Subcutaneous adipose tissue (tissue), 4 donors: ENCODE data around the gene PSKH1. TPM values are rescaled to one million over a fixed set of nuclear protein-coding genes. Genes with fewer than 3 reads are reported as not detected.

Experiments used
- CTCF ChIP-seq: fragments of 450-650 bp; IDR thresholded peaks from one replicate; pipeline ENCODE4 v1.5.1; 2016; ENCODE audit warnings: low read depth, mild to moderate bottlenecking, control low read depth, antibody characterized with exemption, moderate library complexity
- total RNA-seq, 4 donors: library from RNA; depleted of rRNA; stranded (reverse); fragments of >200 nt; gene quantifications; one replicate each; pipeline ENCODE4 v1.1.0, GENCODE V29; 2016

The PSKH1 gene
- total RNA-seq, 4 donors from 2014 or later, result 7.0 to 28.4 (median 10.9) TPM

DNA sequence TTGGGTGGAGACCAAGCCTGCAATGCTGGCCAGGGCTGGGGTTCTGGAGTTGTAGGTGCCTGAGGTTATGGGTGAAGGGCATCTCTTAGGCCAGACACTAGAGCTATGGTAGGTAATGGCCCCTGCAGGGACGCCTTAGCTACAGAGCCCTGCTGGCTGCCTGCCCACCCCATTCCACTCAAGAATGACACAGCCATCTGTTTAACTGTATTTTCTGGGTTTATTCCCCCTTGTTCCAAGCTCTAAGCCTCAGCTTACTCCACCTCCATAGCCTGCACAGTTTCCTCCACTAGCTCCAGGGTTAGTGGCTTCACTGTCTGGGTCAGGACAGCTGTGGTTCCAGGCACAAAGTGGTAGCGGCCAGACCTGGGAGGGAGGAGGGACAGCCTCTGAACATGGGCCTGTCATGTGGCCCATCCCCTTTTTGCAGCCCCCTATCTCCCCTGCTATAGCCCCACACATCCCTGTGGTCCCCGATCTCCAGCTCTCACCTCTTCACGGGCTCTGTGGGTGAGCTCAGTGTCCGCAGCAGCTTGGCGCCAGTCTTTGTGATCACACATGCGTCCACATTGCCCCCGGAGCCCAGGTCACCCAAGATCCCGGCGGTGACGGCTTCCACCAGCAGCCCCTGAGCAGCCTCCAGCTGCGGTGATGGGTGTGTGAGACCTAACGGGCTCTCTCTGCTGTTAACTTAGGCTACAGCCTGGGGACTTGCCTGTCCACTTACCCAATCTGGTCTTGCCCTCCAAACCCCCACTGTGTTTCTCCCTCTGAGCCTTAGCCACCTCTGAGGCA is 41.4 kb downstream of the PSKH1 start:
- no peak for TF ChIP-seq CTCF

DNA sequence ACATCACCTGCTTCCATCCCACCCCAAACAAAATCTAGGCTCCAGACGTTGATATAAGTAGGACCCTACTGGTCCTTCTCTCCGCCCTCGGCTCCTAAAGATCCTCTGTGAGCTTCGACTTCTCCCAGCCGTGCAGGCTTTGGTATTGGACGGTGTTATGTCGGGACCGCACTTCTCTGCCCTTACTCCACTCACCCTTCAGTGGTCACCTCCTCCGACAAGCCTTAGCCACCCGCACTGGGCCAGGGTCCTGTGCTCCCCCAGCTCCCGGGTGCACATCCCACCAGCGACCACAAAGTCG is 42.0 kb downstream of the PSKH1 start:
- no peak for TF ChIP-seq CTCF

- no peak for TF ChIP-seq CTCF
Measured at GRCh38 chr16:67935402-67936123, 42.5 kb downstream of the PSKH1 start.

GRCh38 chr16:67936124-67936879 is 43.2 kb downstream of the PSKH1 start, which contains the start of gene PSMB10:
PSMB10 (minus strand) TSS chr16:67936850; CDS start chr16:67936749, 101 bp downstream.
- no peak for TF ChIP-seq CTCF

DNA sequence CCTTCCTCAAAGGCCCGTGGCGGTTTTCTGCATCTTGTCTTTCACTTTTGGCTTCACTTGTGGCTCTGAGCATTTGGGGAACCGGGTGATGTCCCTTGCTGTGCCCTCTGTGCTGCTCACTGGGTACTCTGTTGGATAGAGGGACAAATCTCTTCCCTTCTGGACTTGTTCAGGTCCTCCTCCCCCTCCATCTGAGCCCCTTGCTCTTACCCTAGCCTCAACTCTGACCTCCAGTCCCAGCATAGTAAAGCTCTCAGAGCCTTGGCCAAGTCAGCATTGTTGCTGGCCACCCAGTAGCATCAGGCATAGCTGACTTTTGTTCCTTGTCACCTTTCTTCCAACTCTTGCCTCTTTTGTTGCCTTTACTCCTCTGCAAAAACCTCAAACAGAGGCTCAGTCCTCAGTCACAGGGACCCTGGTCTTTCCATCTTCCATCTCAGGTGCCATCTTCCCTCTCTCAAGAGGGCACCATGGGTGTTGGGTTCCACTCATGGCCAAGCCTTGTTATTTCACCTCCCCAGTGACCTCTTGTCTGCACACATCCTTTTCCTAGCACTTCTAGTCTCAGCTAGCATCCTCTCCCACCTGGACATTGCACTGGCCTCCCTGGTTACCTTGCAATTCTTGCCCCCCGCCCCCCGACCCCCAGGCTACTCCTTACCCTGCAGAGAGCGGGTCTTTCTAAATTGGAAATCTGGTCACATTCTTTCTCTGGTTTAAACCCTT is 44.0 kb downstream of the PSKH1 start:
- no peak for TF ChIP-seq CTCF

- no peak for TF ChIP-seq CTCF
Measured at GRCh38 chr16:67939507-67940445, 46.7 kb downstream of the PSKH1 start.
